ENCODE measurements around the gene HSD17B14. TPM values are rescaled to one million over a fixed set of nuclear protein-coding genes. Genes with fewer than 3 reads are reported as not detected.

The HSD17B14 gene
- total and polyA plus RNA-seq, 2 of the 13 experiments (the other 11 are each of a cell fraction or from before 2014, with no cell fraction given): 0.58 to 1.2 TPM

- no peak for TF ChIP-seq TAF15 (IDR thresholded peaks at IDR 0.05; ENCODE audit: low read depth, low read length, poor library complexity, severe bottlenecking)
- TF ChIP-seq MEIS1 (CRISPR knock-in tag; IDR thresholded peaks at IDR 0.05; ENCODE audit: borderline replicate concordance): peak; percentile 38; the same call in 1 of the 2 replicates
- TF ChIP-seq ELF3 (CRISPR knock-in tag; IDR thresholded peaks at IDR 0.05): peak; percentile 44
- no peak for TF ChIP-seq MED8 (CRISPR knock-in tag; IDR thresholded peaks at IDR 0.05; ENCODE audit: insufficient replicate concordance)
- no peak for TF ChIP-seq ZNF550 (CRISPR knock-in tag; IDR thresholded peaks at IDR 0.05; ENCODE audit: borderline replicate concordance)
- peak; percentile 82; the same call in 1 of the 2 replicates for TF ChIP-seq ZNF34 (CRISPR knock-in tag; IDR thresholded peaks at IDR 0.05; ENCODE audit: borderline replicate concordance)
- no peak; the same call in 1 of the 2 replicates for TF ChIP-seq ZNF614 (CRISPR knock-in tag; IDR thresholded peaks at IDR 0.05; ENCODE audit: borderline replicate concordance)
- peak; percentile 72; the same call in 1 of the 2 replicates for TF ChIP-seq RFX5 (IDR thresholded peaks at IDR 0.05; ENCODE audit: low read depth, low read length)
- TF ChIP-seq, protein P1, sequence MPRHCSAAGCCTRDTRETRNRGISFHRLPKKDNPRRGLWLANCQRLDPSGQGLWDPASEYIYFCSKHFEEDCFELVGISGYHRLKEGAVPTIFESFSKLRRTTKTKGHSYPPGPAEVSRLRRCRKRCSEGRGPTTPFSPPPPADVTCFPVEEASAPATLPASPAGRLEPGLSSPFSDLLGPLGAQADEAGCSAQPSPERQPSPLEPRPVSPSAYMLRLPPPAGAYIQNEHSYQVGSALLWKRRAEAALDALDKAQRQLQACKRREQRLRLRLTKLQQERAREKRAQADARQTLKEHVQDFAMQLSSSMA (CRISPR knock-in tag; IDR thresholded peaks at IDR 0.05): no peak
- TF ChIP-seq PRDM15 (CRISPR knock-in tag; IDR thresholded peaks at IDR 0.05): no peak
- peak; percentile 100 for TF ChIP-seq ZSCAN22 (CRISPR knock-in tag; IDR thresholded peaks at IDR 0.05)
- TF ChIP-seq HIVEP1 (CRISPR knock-in tag; IDR thresholded peaks at IDR 0.05): no peak
- TF ChIP-seq MZF1 (CRISPR knock-in tag; IDR thresholded peaks at IDR 0.05; ENCODE audit: borderline replicate concordance): 0 out of 2 replicates have a peak, but pooled peaks have one; percentile 50
- TF ChIP-seq ZNF121 (CRISPR knock-in tag; IDR thresholded peaks at IDR 0.05): peak; percentile 30; the same call in 1 of the 2 replicates
- TF ChIP-seq, protein P2, sequence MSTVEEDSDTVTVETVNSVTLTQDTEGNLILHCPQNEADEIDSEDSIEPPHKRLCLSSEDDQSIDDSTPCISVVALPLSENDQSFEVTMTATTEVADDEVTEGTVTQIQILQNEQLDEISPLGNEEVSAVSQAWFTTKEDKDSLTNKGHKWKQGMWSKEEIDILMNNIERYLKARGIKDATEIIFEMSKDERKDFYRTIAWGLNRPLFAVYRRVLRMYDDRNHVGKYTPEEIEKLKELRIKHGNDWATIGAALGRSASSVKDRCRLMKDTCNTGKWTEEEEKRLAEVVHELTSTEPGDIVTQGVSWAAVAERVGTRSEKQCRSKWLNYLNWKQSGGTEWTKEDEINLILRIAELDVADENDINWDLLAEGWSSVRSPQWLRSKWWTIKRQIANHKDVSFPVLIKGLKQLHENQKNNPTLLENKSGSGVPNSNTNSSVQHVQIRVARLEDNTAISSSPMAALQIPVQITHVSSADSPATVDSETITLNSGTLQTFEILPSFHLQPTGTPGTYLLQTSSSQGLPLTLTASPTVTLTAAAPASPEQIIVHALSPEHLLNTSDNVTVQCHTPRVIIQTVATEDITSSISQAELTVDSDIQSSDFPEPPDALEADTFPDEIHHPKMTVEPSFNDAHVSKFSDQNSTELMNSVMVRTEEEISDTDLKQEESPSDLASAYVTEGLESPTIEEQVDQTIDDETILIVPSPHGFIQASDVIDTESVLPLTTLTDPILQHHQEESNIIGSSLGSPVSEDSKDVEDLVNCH (CRISPR knock-in tag; IDR thresholded peaks at IDR 0.05): no peak
- TF ChIP-seq ZBTB3 (CRISPR knock-in tag; IDR thresholded peaks at IDR 0.05; ENCODE audit: borderline replicate concordance, low read depth): peak; percentile 81; the same call in 1 of the 2 replicates
- TF ChIP-seq ZNF337 (CRISPR knock-in tag; IDR thresholded peaks at IDR 0.05; ENCODE audit: borderline replicate concordance, low read depth): no peak
- TF ChIP-seq SUZ12 (IDR thresholded peaks at IDR 0.05; ENCODE audit: low read depth, low read length): no peak; the same call in 1 of the 2 replicates
- TF ChIP-seq ZBTB14 (CRISPR knock-in tag; IDR thresholded peaks at IDR 0.05): no peak
- TF ChIP-seq SATB2 (CRISPR knock-in tag; IDR thresholded peaks at IDR 0.05): no peak
Observed at GRCh38 chr19:48806818-48807589, 29.3 kb downstream of the HSD17B14 start (continued).

Measured in HepG2 (cell line).